Endothelial cell of umbilical vein (primary cell): ENCODE results near the gene NDFIP1. TPM values are rescaled to one million over a fixed set of nuclear protein-coding genes. Genes with fewer than 3 reads are reported as not detected.

Experiments used
- BruUV-seq: library from RNA; stranded (reverse); fragments of 400-500 nt; replicated peaks from 2 replicates; lab custom pipeline; 2021; lab: Mats Ljungman, UMichigan
- CTCF ChIA-PET: fragments of 300-600, 350-600 bp; sonication (Branson Sonifier 250); formaldehyde crosslinking; loops from one replicate; lab custom pipeline; 2021; ENCODE audit warnings: antibody characterized with exemption, inconsistent platforms; lab: Charles Lee
- POLR2A ChIA-PET: fragments of 300-600, 350-600 bp; sonication (Branson Sonifier 250); formaldehyde crosslinking; loops from one replicate; lab custom pipeline; 2021; ENCODE audit warnings: antibody characterized with exemption, inconsistent platforms; lab: Charles Lee
- DNase-seq: peaks from one replicate; pipeline ENCODE4 v3.0.0-alpha.2; 2011; ENCODE audit warnings: low read depth, low spot score
- FAIRE-seq: peaks from 2 replicates; lab custom pipeline; 2011; peaks lifted over from hg19 to GRCh38; lab: Jason Lieb, UNC
- H2AFZ ChIP-seq: 2 replicates; pipeline ENCODE4 v1.6.0; 2012; ENCODE audit warnings: low read depth, low read length, control low read depth, inconsistent platforms
- H3K27ac ChIP-seq: 2 replicates; pipeline ENCODE4 v1.5.1; 2011; ENCODE audit warnings: low read depth, mild to moderate bottlenecking, control low read depth, low read length, moderate library complexity; ENCODE audit not compliant: insufficient read depth
- H3K27me3 ChIP-seq, 2 experiments: 2 replicates each; pipeline versions ENCODE4 v1.6.0 to v1.6.1; 2011; ENCODE audit warnings: low read length in 2 of 2, mixed read lengths in 1 of 2; ENCODE audit not compliant: control insufficient read depth in 2 of 2, insufficient read depth in 2 of 2
- H3K36me3 ChIP-seq, 2 experiments: 2 replicates in 1 of 2; 3 replicates in 1 of 2; pipeline ENCODE4 v1.5.1; 2011; ENCODE audit warnings: low read length in 2 of 2, mild to moderate bottlenecking in 1 of 2, moderate library complexity in 1 of 2; ENCODE audit not compliant: control insufficient read depth in 2 of 2, insufficient read depth in 2 of 2; ENCODE audit errors: extremely low read depth in 1 of 2
- H3K4me1 ChIP-seq: 3 replicates; pipeline ENCODE4 v1.5.1; 2011; ENCODE audit warnings: mild to moderate bottlenecking, low read length; ENCODE audit not compliant: control insufficient read depth, insufficient read depth; ENCODE audit errors: extremely low read depth
- H3K4me2 ChIP-seq: 2 replicates; pipeline ENCODE4 v1.6.1; 2011; ENCODE audit warnings: low read length, control low read depth, mixed read lengths; ENCODE audit not compliant: insufficient read depth
- H3K4me3 ChIP-seq, 3 experiments: fragments of 200-600 bp in 1 of 3; sonication (generic), shearing (Covaris generic) in 1 of 3; replicated peaks in 1 of 3; 2 replicates each; pipeline ENCODE4 v1.5.1; 2011 to 2016; ENCODE audit warnings: control low read depth in 3 of 3, low read length in 3 of 3, mild to moderate bottlenecking in 2 of 3, inconsistent platforms in 1 of 3, low read depth in 1 of 3, moderate library complexity in 1 of 3; ENCODE audit not compliant: insufficient read depth in 1 of 3
- H3K79me2 ChIP-seq: 2 replicates; pipeline ENCODE4 v1.6.0; 2012; ENCODE audit warnings: low read length, inconsistent platforms; ENCODE audit not compliant: control insufficient read depth, insufficient read depth
- H3K9ac ChIP-seq: replicated peaks from 2 replicates; pipeline ENCODE3; 2011; ENCODE audit warnings: low read length, control low read depth; ENCODE audit not compliant: insufficient read depth; ENCODE audit errors: extremely low read depth
- H3K9me1 ChIP-seq: replicated peaks from 3 replicates; pipeline ENCODE4 v1.6.0; 2011; ENCODE audit warnings: mild to moderate bottlenecking, low read length; ENCODE audit not compliant: control insufficient read depth, insufficient read depth; ENCODE audit errors: extremely low read depth
- H3K9me3 ChIP-seq: replicated peaks from 2 replicates; pipeline ENCODE4 v1.5.1; 2012; ENCODE audit warnings: low read length, inconsistent platforms; ENCODE audit not compliant: control insufficient read depth, insufficient read depth
- H4K20me1 ChIP-seq: replicated peaks from 2 replicates; pipeline ENCODE3; 2011; ENCODE audit warnings: mild to moderate bottlenecking, low read length; ENCODE audit not compliant: control insufficient read depth, insufficient read depth; ENCODE audit errors: extremely low read depth
- EZH2 ChIP-seq: IDR thresholded peaks from 2 replicates; pipeline ENCODE4 v1.6.1; 2012; ENCODE audit warnings: borderline replicate concordance, low read depth, mild to moderate bottlenecking, moderate library complexity, low read length, inconsistent platforms; ENCODE audit not compliant: severe bottlenecking
- FOS ChIP-seq: IDR thresholded peaks from 2 replicates; pipeline ENCODE4 v1.6.1; 2011; ENCODE audit warnings: mild to moderate bottlenecking, low read length, moderate library complexity, borderline replicate concordance; ENCODE audit not compliant: insufficient read depth
- GATA2 ChIP-seq: IDR thresholded peaks from 2 replicates; pipeline ENCODE4 v1.7.0; 2011; ENCODE audit warnings: low read depth, mild to moderate bottlenecking, moderate library complexity, mixed read lengths, low read length; ENCODE audit not compliant: insufficient read length, insufficient read depth
- JUN ChIP-seq: IDR thresholded peaks from 2 replicates; pipeline ENCODE4 v1.6.1; 2011; ENCODE audit warnings: borderline replicate concordance, low read depth; ENCODE audit not compliant: insufficient read length, insufficient read depth
- MAX ChIP-seq: IDR thresholded peaks from 2 replicates; pipeline ENCODE4 v1.6.1; 2011; ENCODE audit not compliant: insufficient read depth, insufficient read length
- MYC ChIP-seq: IDR thresholded peaks from one replicate; pipeline ENCODE4 v1.6.1; 2011; ENCODE audit warnings: mild to moderate bottlenecking, low read depth, low read length
- POLR2A ChIP-seq: IDR thresholded peaks from 2 replicates; pipeline ENCODE4 v1.6.1; 2012; ENCODE audit warnings: low read depth, mild to moderate bottlenecking, control low read depth, low read length
- POLR2AphosphoS5 ChIP-seq: IDR thresholded peaks from 2 replicates; pipeline ENCODE4 v1.6.1; 2012; ENCODE audit warnings: low read depth, mild to moderate bottlenecking, control low read depth, low read length, moderate library complexity; ENCODE audit not compliant: insufficient read depth
- dilution Hi-C: fragments of 300-500 bp; cut with MboI; formaldehyde crosslinking; loops from one replicate; pipeline ENCODE4 v1.15.0; 2019; ENCODE audit warnings: low sequenced_read_pairs; ENCODE audit not compliant: extremely low pct_ligation_motif_present
- intact Hi-C: fragments of 100-400 bp; cut with micrococcal nuclease; formaldehyde crosslinking; loops from one replicate; pipeline ENCODE4 v1.10.0; 2022
- polyA plus RNA-seq, 4 experiments: library from polyadenylated mRNA; depleted of rRNA in 3 of 4; stranded (reverse) in 3 of 4; unstranded in 1 of 4; fragments of >200 nt; gene quantifications; 2 replicates each; pipeline versions ENCODE4 v1.2.1 to v1.2.3, GENCODE V29; 2011 to 2012; ENCODE audit warnings: missing spikeins in 1 of 4
- total RNA-seq: library from RNA; stranded (reverse); gene quantifications from 2 replicates; pipeline ENCODE4 v1.2.3, GENCODE V29; 2021
- TF ChIP-seq, protein P1 (sequence below), 2 donors: IDR thresholded peaks; 1 replicate in 1 of 2; 2 replicates in 1 of 2; pipeline ENCODE4 v1.5.1; 2011; ENCODE audit warnings: low read length in 2 of 2, mild to moderate bottlenecking in 2 of 2, moderate library complexity in 2 of 2, control low read depth in 1 of 2, inconsistent platforms in 1 of 2, low read depth in 1 of 2; ENCODE audit not compliant: insufficient read depth in 1 of 2; ENCODE audit errors: extremely low read depth in 1 of 2

Gene NDFIP1
- total and polyA plus RNA-seq, 2 donors (not counting 3 experiments of a cell fraction or from before 2014, with no cell fraction given): 12.3 to 42.6 TPM

GRCh38 chr5:142131394-142131793 lies 22.8 kb downstream of the NDFIP1 start:
- Histone ChIP-seq H3K9ac (no peak overlapping the region), H3K4me3 (no peak overlapping the region), H3K27me3 (no peaks in the 10 kb centered on the region), H3K36me3 (peaks cover 0 to 2% of the 10 kb centered on the region in 2 experiments), H3K9me3 (no peaks in the 10 kb centered on the region), H3K9me1 (no peaks in the 10 kb centered on the region), H3K4me2 (no peak overlapping the region), H2AFZ (no peak overlapping the region), H4K20me1 (peaks cover 2% of the 10 kb centered on the region), H3K4me1 (no peaks in the 10 kb centered on the region), H3K79me2 (peaks cover 38% of the 10 kb centered on the region), H3K27ac (no peak overlapping the region)
- POLR2A ChIA-PET: no interaction called here
- FAIRE-seq: no peak
- BruUV-seq: no TSS peak
- CTCF ChIA-PET: interaction anchor here (0.6 to 1.7 kb wide), 6 partner anchors 9 to 136 kb away, joined by 3 to 8 read pairs (median 4); no protein-coding TSS in a partner anchor
- intact Hi-C loops (no loop called here), dilution Hi-C loops (loop anchor here (25.0 kb wide), 1 partner anchor 144 kb away; no protein-coding TSS in a partner anchor)
- DNase-seq: no peak
- TF ChIP-seq, protein P1, sequence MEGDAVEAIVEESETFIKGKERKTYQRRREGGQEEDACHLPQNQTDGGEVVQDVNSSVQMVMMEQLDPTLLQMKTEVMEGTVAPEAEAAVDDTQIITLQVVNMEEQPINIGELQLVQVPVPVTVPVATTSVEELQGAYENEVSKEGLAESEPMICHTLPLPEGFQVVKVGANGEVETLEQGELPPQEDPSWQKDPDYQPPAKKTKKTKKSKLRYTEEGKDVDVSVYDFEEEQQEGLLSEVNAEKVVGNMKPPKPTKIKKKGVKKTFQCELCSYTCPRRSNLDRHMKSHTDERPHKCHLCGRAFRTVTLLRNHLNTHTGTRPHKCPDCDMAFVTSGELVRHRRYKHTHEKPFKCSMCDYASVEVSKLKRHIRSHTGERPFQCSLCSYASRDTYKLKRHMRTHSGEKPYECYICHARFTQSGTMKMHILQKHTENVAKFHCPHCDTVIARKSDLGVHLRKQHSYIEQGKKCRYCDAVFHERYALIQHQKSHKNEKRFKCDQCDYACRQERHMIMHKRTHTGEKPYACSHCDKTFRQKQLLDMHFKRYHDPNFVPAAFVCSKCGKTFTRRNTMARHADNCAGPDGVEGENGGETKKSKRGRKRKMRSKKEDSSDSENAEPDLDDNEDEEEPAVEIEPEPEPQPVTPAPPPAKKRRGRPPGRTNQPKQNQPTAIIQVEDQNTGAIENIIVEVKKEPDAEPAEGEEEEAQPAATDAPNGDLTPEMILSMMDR (IDR thresholded peaks at IDR 0.05; ENCODE audit: extremely low read depth in 1 of 2, insufficient read depth in 1 of 2, low read depth in 1 of 2, low read length in 2 of 2): no peak
- TF ChIP-seq EZH2 (no peak), GATA2 (no peak), POLR2A (no peak)

DNA sequence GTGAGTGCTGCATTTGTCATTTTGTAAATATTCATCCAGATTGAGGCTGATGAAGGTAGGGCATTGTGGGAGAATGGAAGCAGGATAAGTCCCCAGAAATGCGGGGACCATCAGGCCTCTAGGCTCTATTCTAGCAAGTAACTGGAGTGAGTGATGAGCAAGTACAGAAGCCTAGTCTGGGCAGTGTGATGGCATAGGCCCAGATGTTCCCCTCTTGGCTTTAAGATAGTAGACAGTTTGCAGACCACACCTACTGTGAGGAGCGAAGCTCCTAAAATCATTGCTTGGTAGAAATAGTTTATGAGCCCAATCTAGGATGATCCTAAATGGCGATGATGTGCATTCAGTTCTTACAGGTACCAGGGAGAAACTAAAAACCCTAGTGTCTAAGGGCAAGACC lies 24.3 kb downstream of the NDFIP1 start:
- DNase-seq (no peak), FAIRE-seq (no peak)
- H3K4me2 ChIP-seq: no peak overlapping the region
- ChIA-PET POLR2A (no interaction called here), CTCF (interaction anchor here (1.1 to 1.7 kb wide), 5 partner anchors 10 to 135 kb away, joined by 3 to 8 read pairs (median 3); no protein-coding TSS in a partner anchor)
- no peaks in the 10 kb centered on the region for H3K4me1 ChIP-seq
- H3K4me3 ChIP-seq: no peak overlapping the region
- no TSS peak for BruUV-seq
- TF ChIP-seq JUN (no peak), GATA2 (no peak), MAX (no peak), MYC (no peak), EZH2 (no peak), POLR2A (no peak), POLR2AphosphoS5 (no peak), FOS (no peak)
- TF ChIP-seq, protein P1 (IDR thresholded peaks at IDR 0.05; ENCODE audit: extremely low read depth in 1 of 2, insufficient read depth in 1 of 2, low read depth in 1 of 2, low read length in 2 of 2): no peak
- H3K9me3 ChIP-seq: no peaks in the 10 kb centered on the region
- no peak overlapping the region for H3K27ac ChIP-seq
- H3K9ac ChIP-seq: no peak overlapping the region
- no peak overlapping the region for H2AFZ ChIP-seq
- H3K9me1 ChIP-seq: no peaks in the 10 kb centered on the region
- H3K36me3 ChIP-seq: peaks cover 2% of the 10 kb centered on the region in 2 experiments
- no peaks in the 10 kb centered on the region for H3K27me3 ChIP-seq
- H4K20me1 ChIP-seq: peaks cover 2% of the 10 kb centered on the region
- peaks cover 26% of the 10 kb centered on the region for H3K79me2 ChIP-seq
- dilution Hi-C loops: loop anchor here (25.0 kb wide), 1 partner anchor 146 kb away; no protein-coding TSS in a partner anchor
- intact Hi-C loops: no loop called here
